Thyroid gland (tissue), 4 donors: ENCODE results near the gene AFF3.

Experiments used
- POLR2A ChIP-seq, 2 donors: fragments of 450-650 bp; IDR thresholded peaks; one replicate each; pipeline ENCODE4 v1.6.1; 2017; ENCODE audit warnings: antibody characterized with exemption in 2 of 2, mild to moderate bottlenecking in 2 of 2, moderate library complexity in 1 of 2
- TF ChIP-seq, protein P1 (sequence below), 6 experiments: fragments of 200-600 bp in 3 of 6; fragments of 450-650 bp in 3 of 6; sonication (generic) in 3 of 6; IDR thresholded peaks; one replicate each; pipeline ENCODE4 v1.5.1; 2016 to 2019; ENCODE audit warnings: antibody characterized with exemption in 6 of 6, mild to moderate bottlenecking in 2 of 6, inconsistent platforms in 1 of 6, moderate library complexity in 1 of 6

DNA sequence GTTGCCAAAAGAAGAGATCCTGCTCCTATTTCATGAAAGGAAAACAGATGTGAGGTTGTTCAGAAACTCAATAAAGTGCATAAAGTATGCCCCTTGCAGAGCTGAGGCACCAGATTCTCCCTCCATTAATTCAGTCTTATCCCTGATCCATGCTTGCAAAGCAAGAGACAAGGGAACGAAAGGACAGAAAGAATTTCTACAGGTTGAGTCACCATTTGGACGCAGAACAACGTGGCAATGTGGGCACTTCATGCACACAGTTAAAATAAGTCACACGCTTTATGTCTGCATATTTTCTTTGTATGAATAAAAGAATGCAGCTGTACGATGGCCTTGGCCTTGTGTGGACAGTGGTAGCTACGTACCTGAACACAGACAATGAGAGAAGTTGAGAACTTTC is 330.8 kb downstream of the AFF3 start:
- TF ChIP-seq, protein P1, sequence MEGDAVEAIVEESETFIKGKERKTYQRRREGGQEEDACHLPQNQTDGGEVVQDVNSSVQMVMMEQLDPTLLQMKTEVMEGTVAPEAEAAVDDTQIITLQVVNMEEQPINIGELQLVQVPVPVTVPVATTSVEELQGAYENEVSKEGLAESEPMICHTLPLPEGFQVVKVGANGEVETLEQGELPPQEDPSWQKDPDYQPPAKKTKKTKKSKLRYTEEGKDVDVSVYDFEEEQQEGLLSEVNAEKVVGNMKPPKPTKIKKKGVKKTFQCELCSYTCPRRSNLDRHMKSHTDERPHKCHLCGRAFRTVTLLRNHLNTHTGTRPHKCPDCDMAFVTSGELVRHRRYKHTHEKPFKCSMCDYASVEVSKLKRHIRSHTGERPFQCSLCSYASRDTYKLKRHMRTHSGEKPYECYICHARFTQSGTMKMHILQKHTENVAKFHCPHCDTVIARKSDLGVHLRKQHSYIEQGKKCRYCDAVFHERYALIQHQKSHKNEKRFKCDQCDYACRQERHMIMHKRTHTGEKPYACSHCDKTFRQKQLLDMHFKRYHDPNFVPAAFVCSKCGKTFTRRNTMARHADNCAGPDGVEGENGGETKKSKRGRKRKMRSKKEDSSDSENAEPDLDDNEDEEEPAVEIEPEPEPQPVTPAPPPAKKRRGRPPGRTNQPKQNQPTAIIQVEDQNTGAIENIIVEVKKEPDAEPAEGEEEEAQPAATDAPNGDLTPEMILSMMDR (IDR thresholded peaks at IDR 0.05), result no peak
- TF ChIP-seq POLR2A (IDR thresholded peaks at IDR 0.05), result no peak
